HG03066 (cell line): ENCODE measurements around the gene NME5.

Experiments used
- ATAC-seq: cut with Tn5 transposase; IDR thresholded peaks from one replicate; pipeline ENCODE4 v1.9.1; 2021; ENCODE audit warnings: low read depth; ENCODE audit not compliant: unreplicated experiment

The NME5 gene

GRCh38 chr5:138140268-138140667, 1.0 kb upstream of the NME5 start:
- no peak for ATAC-seq

GRCh38 chr5:138139781-138140090, 508 bp upstream of the NME5 start:
- no peak for ATAC-seq

- no peak for ATAC-seq
Observed at GRCh38 chr5:138132543-138132942, 6.7 kb downstream of the NME5 start.

GRCh38 chr5:138129347-138129746, 9.9 kb downstream of the NME5 start:
- ATAC-seq, result no peak

DNA sequence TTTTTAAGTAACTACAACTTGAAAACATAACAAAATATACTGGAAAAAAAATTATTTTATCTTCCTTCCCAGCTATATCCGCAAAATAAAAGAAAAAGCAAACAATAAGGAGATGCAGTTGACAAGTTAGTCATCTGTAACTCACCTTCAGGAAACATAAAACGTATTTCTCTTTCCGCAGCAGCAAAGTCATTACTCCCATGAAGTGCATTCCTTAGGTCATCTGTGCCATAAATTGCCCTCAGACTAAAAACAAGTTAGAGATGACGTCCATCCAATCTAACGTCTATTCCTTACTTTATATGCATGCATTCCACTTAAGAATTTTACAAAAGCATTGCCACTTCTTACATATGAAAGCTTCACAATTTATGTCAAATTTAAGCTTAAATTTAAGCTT, 10.9 kb downstream of the NME5 start:
- no peak for ATAC-seq

DNA sequence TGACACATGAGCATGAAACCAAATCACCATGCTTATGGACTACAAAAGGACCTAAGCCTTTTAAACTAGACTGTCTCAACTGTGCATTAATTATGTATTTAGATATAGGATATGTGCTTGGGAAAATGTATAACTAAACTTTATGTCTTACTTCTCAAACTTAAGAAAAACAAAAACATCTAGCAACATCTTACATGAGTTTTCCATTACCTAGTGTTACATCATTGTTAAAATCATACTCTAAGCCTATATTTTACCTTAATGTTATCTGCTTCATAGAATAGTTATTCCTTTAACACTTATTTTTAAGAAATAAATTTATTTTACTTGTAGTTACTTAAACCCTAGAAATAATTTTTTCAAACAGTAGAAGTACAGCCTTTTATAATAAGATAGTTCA, 24.0 kb downstream of the NME5 start:
- ATAC-seq, result no peak

- ATAC-seq, result no peak
Observed at GRCh38 chr5:138111937-138112336, 27.3 kb downstream of the NME5 start.

DNA sequence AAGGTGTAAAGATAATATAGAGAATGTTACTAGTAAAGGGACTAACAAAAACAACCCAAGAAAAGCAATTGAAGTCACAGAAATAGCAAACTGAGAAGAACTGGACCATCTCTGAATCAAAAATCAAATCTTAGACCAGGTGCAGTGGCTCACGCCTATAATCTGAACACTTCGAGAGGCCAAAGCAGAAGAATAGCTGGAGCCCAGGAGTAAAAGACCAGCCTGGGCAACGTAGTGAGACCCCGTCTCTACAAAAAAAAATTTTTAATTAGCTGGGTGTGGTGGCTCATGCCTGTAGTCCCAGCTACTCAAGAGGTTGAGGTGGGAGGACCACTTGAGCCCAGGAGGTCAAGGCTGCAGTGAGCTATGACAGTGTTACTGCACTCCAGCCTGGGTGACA, 28.0 kb downstream of the NME5 start:
- no peak for ATAC-seq

DNA sequence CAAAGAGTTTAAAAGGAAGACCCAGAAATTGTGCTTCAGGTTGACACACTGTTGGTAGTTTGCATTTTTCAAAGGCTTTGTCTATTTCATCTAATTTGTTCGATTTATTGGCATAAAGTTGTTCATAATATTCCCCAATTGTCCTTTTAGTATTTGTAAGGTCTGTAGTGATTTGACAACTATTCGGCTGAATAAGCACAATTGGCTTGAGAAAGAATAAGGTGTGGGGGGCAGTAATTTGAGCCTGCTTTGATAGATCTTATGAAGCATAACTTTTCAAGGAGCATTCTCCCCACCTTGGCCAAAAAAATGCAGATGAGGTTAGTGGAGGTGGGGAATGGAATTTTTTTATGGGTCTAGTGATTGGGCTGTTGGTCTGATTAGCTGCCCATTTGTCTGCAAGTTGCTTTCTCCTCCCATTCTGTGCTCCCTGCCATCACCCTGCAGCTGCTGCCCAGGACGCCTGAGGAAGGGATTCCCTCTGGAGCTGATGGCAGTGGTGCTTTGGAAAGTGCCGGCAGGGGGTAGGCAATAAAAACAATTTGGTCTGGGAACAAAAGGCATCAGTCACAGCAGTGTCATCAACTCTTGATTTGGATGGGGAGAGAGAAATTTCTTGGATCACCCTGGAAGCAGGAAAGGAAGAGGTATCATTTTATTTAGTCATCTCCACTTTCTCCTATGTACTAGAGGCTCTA, 28.8 kb downstream of the NME5 start:
- no peak for ATAC-seq

DNA sequence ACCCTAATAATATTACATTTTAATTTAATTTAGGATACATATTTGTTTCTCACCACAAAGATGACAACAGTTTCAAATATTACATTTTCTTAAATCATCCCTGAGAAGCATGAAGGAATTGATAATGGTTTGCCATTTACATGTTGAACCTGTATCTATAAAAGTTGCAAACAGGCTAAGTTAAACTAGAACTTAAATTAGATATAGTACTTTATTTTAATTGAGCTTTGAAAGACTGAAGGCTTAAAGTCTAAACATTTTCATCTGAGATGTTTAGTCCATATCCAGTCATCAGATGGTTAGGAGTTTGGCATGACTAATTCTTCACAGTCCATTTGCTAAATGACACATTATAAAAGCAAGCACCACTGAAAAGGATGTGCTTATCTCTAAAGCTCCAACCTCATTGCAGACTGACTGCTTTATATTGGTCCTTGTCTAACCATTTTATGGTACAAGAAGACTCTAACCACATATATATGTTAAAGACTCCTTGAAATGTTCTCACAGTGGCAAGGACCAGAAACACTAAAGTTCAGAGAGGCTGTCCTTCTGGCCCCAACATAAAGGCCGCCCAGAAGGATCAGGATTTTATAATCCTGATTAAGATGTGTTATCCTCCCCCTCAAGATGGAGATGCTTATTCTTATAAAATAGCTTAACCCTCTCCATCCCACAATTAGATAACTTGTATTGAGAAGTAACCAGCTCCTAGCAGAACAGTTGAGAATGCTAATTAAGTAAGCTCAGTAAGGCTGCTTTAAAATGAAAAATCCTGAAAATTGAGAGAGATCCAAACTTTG, 29.6 kb downstream of the NME5 start:
- no peak for ATAC-seq

GRCh38 chr5:138107213-138107612, 32.0 kb downstream of the NME5 start:
- no peak for ATAC-seq

GRCh38 chr5:138105709-138106108, 33.5 kb downstream of the NME5 start:
- no peak for ATAC-seq

DNA sequence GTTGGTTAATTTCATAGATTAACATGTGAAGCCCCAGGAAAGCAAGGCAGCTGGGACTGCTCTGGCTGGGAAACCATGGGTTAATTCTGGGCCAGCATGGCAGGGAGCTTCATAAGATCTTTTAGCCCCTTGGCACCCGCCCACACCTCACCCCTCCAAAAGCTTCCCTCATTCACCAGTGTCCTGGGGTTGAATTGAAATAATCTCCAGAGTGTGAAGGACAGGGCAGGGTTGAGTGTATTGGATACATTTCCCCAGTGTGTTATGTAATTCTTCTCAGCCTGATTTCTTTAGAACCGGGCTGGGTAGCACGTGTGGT, 36.0 kb downstream of the NME5 start:
- no peak for ATAC-seq

DNA sequence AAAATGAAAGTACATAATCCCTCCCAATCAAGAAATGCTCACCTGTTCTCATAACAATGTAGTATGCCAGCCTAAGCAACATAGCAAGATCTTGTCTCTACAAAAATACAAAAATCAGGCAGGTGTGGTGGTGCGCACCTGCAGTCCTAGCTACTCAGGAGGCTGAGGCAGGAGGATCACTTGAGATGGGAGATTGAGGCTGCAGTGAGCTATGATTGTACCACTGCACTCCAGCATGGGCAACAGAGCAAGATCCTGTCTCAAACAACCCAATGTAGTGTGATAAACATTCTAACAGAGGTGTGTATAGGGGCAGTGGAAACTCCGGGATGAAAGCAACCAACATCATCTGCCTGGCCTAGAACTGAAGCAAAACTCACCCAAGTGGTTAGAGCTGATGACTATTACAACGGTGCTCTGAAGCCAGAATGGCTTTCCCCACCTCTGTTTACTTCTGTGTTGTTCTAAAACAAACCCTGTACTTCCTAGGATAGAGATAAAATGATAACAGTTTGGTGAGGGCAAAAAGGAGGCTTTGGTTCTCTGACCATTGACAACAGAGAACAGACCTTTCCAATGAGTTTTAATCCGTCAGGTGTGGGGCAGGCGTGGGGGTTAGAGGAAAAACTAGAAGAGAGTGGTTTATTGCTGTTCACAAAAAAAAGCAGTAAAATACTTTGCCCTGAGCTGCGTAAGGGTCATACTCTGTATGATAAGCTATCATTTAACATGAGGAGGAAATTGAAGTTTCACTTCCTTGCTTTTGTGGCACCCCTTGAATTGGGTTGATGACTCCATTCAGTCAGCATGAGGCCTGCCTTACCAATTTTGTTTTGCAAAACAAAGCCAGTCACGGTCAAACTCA, 36.5 kb downstream of the NME5 start:
- no peak for ATAC-seq

DNA sequence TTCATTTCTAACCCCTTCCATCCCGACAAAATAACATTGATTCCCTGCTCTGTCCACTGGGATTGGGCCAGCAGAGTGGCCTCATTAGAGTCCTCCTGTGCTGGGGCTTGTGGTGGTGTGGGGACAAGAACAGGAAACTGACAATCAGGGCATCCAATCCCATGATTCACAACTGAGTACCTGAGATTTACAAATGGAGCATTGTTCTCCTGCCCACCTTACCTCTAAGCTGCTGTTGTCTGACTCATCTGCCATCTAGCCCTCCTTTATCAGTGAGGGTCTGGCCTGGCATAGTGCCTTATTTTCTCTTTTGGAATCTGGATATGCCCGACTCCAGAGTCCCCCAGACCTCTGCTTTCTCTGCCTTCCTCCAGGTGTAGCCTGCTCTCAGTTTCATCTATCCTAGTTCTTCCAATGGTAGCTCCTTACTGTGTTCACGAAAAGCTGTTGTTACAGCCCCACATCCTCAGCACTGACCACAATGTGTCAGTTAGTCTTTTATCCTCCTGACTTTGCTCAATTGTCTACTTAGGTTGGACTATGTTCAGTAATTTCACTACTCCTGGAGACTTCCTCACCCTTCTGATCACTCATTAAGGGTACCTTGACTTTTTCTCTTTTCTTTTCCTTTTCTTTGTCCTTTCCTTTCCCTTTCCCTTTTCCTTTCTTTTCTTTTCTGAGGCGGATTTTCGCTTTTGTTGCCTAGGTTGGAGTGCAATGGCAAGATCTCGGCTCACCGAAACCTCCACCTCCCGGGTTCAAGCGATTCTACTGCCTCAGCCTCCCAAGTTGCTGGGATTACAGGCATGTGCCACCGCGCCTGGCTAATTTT, 42.0 kb downstream of the NME5 start:
- ATAC-seq, result no peak

DNA sequence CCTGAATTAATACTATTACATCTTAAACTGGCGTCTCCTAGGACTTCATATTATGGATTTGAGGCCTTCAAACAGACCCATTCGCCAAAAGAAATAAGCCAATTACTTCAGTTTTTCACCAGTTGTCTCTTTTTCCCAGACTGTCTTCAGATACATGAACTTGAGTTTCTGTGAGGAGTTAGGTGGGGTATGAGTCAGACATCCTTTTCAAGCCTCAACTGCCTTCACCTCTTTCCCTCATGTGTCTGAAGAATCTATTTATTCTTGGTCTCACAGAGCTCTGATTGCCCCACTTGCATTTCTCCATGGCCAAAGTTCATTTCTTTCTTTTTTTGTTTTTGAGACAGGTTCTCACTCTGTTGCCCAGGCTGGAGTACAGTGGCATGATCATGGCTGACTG, 42.9 kb downstream of the NME5 start:
- ATAC-seq, result no peak

DNA sequence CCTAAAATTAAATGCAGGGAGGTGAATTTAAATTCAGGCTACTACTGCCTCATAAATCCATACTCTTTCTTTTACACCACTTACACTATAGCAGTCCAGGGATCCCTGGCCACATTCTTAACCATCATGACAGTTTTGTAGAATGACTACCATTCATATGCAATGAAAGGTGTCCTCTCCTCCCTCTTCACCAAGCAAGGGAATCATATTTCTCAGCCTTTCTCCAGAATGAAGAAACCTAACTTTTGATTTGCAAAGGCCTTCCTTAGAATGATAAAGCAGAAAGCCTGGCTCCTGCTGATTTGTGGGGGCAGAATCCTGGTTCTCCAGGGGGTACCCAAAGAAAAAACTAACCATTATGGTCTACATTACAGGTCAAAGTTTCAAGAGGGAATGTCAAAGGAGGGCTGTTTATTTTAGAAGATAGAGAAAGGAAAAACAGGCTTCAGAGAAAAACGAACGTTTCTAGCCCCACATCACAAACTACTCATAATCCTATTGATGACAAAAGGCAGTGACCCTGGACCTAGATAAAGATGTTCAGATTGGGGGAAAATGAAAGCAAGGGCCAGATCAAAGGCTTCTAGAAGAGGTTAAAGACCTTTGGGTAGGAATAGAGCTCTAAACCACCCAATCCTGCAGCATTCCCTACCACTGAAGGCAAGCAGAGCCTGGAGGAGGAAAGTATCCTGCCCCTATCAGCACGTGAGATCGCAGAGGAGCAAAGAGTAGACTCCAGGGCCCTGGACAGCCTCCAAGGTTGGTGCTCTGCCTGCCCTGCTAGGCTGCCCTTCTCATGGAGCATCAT, 43.9 kb downstream of the NME5 start:
- no peak for ATAC-seq

DNA sequence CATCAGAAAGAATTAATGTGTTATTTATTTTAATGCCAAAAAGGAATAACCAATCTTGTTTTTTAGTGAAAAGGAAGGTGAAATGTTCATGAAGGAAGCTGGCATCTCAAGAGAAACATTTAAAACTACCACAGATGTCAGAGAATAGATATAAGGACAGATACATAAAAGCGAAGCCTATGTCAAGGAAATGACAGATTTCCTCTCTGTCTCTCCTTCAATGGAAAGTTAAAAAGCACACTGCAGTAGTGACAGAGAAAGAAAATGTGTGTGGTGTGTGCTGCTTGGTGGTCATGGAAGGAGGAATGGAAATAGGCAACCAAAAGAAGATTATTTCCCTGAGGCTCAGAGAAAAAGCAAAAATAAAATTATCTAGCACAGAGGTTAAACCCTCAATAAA, 46.2 kb downstream of the NME5 start:
- ATAC-seq, result no peak

GRCh38 chr5:138092301-138092700, 46.9 kb downstream of the NME5 start:
- no peak for ATAC-seq

DNA sequence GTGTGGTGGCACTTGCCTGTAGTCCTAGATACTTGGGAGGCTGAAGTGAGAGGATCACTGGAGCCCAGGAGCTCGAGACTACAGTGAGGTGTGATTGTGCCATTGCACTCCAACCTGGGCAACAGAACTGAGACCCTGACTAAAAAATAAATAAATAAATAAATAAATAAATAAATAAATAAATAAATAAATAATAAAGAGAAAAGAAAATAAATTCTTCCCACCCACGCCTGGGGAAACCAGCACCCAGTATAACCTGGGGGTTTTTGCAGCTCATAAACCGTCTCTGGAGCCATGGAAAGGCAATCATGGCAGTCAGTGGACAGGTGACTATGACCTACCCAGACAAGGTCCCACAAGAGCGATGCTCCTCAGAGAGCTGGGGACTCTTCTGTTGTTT, 47.5 kb downstream of the NME5 start:
- ATAC-seq, result no peak
